ENCODE results near the gene VSIR.

GRCh38 chr10:71705582-71705981 lies 67.7 kb downstream of the VSIR start:
- TF ChIP-seq EZH2 (IDR thresholded peaks at IDR 0.05; ENCODE audit: insufficient read depth, poor library complexity, severe bottlenecking), result no peak
- TF ChIP-seq EZH2phosphoT487 (IDR thresholded peaks at IDR 0.05; ENCODE audit: insufficient read depth, low read depth), result no peak

Measured in GM23248 (cell line).